T47D (cell line): ENCODE data around the gene TPBGL.
A peak's percentile ranks its signal among the peaks of the same experiment; 100 is the strongest.

ENCODE experiments used
- DNase-seq, 2 experiments: peaks; one replicate each; pipeline versions ENCODE4 v3.0.0 to v3.0.0-alpha.2; 2011 to 2012; ENCODE audit warnings: low read depth in 1 of 2, low spot score in 1 of 2
- JUND ChIP-seq: IDR thresholded peaks from 2 replicates; pipeline ENCODE4 v1.6.1; 2012; ENCODE audit warnings: low read depth
- in situ Hi-C: cut with HindIII; loops from 2 replicates; pipeline ENCODE4 v1.10.0; 2016; ENCODE audit warnings: low sequenced_read_pairs, low pct_unique_long_range_greater_than_20kb

TPBGL gene

GRCh38 chr11:75200531-75200930 is 40.0 kb upstream of the TPBGL start:
- no peak for DNase-seq
- TF ChIP-seq JUND, result no peak
- in situ Hi-C loops, result no loop called here

DNA sequence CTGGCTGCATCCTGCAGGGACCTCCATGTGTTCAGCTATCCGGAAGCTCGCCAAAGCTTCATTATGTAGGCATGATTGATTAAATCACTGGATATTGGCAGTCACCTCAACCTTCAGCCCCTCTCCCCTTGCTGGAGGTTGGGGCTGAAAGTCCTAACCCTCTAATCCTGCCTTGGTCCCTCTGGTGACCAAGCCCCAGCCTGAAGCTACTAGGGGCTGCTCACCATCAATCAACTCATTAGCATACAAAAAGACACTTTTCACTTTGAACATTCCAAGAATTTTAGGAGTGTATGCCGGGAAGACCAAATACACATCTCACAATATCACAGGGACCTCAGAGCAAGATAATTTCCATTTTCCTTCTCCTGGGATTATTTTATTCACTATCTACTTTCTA is 38.8 kb upstream of the TPBGL start:
- DNase-seq, result no peak
- in situ Hi-C loops, result no loop called here
- TF ChIP-seq JUND, result no peak

DNA sequence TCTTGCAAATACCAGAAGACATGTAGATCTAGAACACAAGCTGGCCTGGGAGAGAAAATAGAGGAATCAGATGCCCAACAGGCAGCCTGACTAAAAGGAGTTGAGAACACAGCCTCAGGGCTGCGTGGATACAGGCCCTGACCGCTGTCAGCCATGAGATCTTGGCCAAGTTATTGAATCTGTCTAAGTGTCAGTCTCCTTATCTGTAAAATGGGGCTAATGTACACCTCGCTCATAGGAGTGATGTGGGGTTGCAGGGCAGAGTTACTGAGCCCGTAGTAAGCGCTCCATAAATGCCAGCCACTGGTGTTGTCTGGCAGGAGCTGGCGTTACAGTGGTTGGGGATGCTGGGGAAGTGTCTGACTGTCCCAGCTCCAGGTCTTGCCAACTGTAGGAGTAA is 38.4 kb upstream of the TPBGL start:
- no peak for DNase-seq
- no peak for TF ChIP-seq JUND
- in situ Hi-C loops, result no loop called here

GRCh38 chr11:75203138-75203537 is 37.4 kb upstream of the TPBGL start:
- in situ Hi-C loops, result no loop called here
- DNase-seq, result peak in 1 of 2 experiments; percentile 30
- no peak for TF ChIP-seq JUND

DNA sequence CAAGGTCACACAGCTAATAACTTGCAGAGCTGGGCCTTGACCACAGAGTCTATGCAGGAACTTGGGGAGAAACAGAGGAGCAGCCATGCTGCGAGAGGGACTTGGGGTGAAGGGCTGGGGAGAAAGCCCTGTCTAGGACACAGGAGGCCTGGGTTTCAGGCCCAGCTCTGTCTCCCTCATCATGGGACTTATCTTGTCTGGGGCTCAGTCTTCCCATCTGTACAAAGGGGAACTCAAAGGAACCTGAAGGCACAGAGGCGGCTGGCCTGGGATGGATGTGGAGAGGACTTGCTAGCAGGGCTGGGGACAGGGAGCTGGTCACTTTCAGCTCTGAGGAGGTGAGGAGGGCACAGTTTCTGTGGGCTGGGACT is 36.9 kb upstream of the TPBGL start:
- in situ Hi-C loops, result no loop called here
- no peak for DNase-seq
- no peak for TF ChIP-seq JUND

GRCh38 chr11:75204012-75204674 is 36.4 kb upstream of the TPBGL start:
- no peak for TF ChIP-seq JUND
- in situ Hi-C loops, result no loop called here
- no peak for DNase-seq

- no peak for TF ChIP-seq JUND
- DNase-seq, result peak; percentile 86 to 89
- in situ Hi-C loops, result no loop called here
These were observed 35.6 kb upstream of the TPBGL start for GRCh38 chr11:75204685-75205563.

DNA sequence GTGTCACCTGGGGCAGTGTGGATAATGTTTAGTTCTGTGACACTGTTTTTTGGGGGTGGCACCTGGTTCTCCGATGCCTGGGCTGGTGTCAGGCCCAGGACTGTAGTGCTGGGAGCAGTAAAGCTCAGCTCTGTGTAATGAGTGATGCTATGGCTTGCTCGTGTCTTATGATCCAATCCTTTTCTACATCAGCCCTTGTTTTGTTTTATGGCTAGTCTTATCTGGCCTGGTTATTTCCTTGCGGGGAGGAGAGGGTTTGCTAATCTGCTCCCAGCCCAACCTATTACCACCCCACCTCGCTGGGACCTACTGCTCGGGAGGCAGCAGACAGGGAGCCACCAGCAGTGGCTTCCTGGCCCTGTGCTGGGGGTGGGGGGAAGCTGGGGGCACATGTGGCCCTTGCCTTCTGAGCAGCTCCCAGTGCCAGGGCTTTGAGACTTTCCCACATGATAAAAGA is 35.0 kb upstream of the TPBGL start:
- no peak for DNase-seq
- TF ChIP-seq JUND, result no peak
- in situ Hi-C loops, result no loop called here

DNA sequence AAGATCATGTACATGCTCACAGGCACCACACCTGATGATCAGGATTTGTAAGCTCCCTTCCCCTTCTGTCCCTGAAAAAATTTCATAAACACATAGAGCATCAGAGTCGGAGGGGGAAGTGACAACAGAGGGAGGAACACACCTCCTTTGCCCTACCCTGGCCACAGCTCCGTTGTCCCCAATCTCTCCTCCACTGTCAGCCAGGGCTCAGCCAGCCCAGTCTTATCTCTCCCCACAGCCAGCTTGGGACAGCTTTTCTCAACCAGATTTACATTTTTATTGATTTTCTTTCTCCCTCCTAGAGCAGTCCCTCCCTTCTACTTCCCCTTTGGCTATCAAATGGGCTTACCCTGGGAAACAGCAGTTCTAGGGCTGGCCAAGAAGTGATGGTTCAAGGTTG is 32.1 kb upstream of the TPBGL start:
- TF ChIP-seq JUND, result no peak
- DNase-seq, result no peak
- in situ Hi-C loops, result no loop called here

- DNase-seq, result no peak
- no peak for TF ChIP-seq JUND
- in situ Hi-C loops, result no loop called here
These were observed 28.2 kb upstream of the TPBGL start for GRCh38 chr11:75212411-75212810.

DNA sequence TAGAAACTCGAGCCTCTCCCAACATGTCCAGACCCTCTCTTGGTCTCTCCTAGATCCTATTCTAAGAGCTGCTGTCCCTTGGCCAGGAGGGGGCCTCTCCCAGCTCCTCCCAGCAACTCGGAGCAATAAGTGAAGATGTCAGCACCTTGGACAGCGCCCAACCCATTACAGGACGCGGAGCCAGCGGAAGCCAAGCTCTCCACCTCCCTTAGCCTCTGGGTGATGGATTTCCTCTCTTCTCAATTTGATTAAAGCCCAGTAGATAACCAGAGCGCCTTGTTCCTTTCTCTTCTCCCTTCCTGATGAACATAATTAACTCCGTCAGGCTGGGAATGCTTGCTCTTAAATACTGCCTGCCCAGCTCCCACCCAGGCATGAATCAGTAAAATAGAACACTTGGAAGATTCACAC is 26.2 kb upstream of the TPBGL start:
- in situ Hi-C loops, result no loop called here
- DNase-seq, result peak; percentile 90 to 93
- no peak for TF ChIP-seq JUND

- in situ Hi-C loops, result no loop called here
- TF ChIP-seq JUND, result no peak
These were observed 25.7 kb upstream of the TPBGL start for GRCh38 chr11:75214843-75215242.

GRCh38 chr11:75219869-75220268 is 20.7 kb upstream of the TPBGL start:
- in situ Hi-C loops, result no loop called here
- DNase-seq, result no peak
- TF ChIP-seq JUND, result no peak

More at GRCh38 chr11:75214843-75215242, 25.7 kb upstream of the TPBGL start:
- DNase-seq, result no peak
